H54 (cell line): ENCODE measurements around the gene AP2M1.

Experiments used
- DNase-seq: peaks from one replicate; pipeline ENCODE4 v3.0.0; 2011; ENCODE audit warnings: low spot score, mixed read lengths; ENCODE audit not compliant: insufficient read length
- FAIRE-seq: peaks from 3 replicates; lab custom pipeline; 2011; peaks lifted over from hg19 to GRCh38; lab: Jason Lieb, UNC
- POLR2A ChIP-seq: IDR thresholded peaks from 2 replicates; pipeline ENCODE4 v1.6.1; 2011; ENCODE audit warnings: low read depth, mild to moderate bottlenecking, low read length

The AP2M1 gene

GRCh38 chr3:184174646-184175492 is at the start of gene AP2M1:
TSS of gene AP2M1 (plus strand) at chr3:184174855. CDS start at chr3:184176994, 2,139 bp downstream.
- peak; percentile 96 for DNase-seq
- peak; percentile 15 for FAIRE-seq
- TF ChIP-seq POLR2A, result peak; percentile 90

GRCh38 chr3:184126006-184126405 is 48.6 kb upstream of the AP2M1 start:
- DNase-seq, result no peak
- no peak for TF ChIP-seq POLR2A
- no peak for FAIRE-seq

GRCh38 chr3:184129012-184129411 is 45.6 kb upstream of the AP2M1 start:
- DNase-seq (peak; percentile 34), FAIRE-seq (peak; percentile 78)
- TF ChIP-seq POLR2A, result no peak

- DNase-seq (no peak), FAIRE-seq (no peak)
- TF ChIP-seq POLR2A, result no peak
Measured at GRCh38 chr3:184132945-184133344, 41.7 kb upstream of the AP2M1 start.

- peak; percentile 74 for DNase-seq
- FAIRE-seq, result peak; percentile 78
- TF ChIP-seq POLR2A, result peak; percentile 42; the same call in 1 of the 2 replicates
Measured at GRCh38 chr3:184133840-184134745, 40.6 kb upstream of the AP2M1 start.

- no peak for TF ChIP-seq POLR2A
- FAIRE-seq (peak; percentile 15), DNase-seq (no peak)
Measured at GRCh38 chr3:184134746-184135148, 39.9 kb upstream of the AP2M1 start.

- peak; percentile 58 for DNase-seq
- peak; percentile 79 for FAIRE-seq
- TF ChIP-seq POLR2A, result peak; percentile 68
Measured at GRCh38 chr3:184135149-184135910, 39.3 kb upstream of the AP2M1 start, which contains the start of gene EIF2B5. TSS of gene EIF2B5 (plus strand) at chr3:184135358. CDS start at chr3:184135386, 28 bp downstream.

- DNase-seq (no peak), FAIRE-seq (no peak)
- TF ChIP-seq POLR2A, result no peak
Measured at GRCh38 chr3:184135911-184136260, 38.8 kb upstream of the AP2M1 start.

GRCh38 chr3:184140436-184140835 is 34.2 kb upstream of the AP2M1 start:
- no peak for DNase-seq
- no peak for FAIRE-seq
- TF ChIP-seq POLR2A, result no peak

GRCh38 chr3:184142199-184142598 is 32.5 kb upstream of the AP2M1 start:
- TF ChIP-seq POLR2A, result no peak
- no peak for DNase-seq
- FAIRE-seq, result no peak

- TF ChIP-seq POLR2A, result no peak
- DNase-seq (no peak), FAIRE-seq (no peak)
Measured at GRCh38 chr3:184143327-184143726, 31.3 kb upstream of the AP2M1 start.

GRCh38 chr3:184144505-184144904 is 30.1 kb upstream of the AP2M1 start:
- no peak for DNase-seq
- TF ChIP-seq POLR2A, result no peak
- FAIRE-seq, result no peak

GRCh38 chr3:184145111-184145524 is 29.5 kb upstream of the AP2M1 start:
- TF ChIP-seq POLR2A, result no peak
- DNase-seq (peak; percentile 74), FAIRE-seq (peak; percentile 85)
